ENCODE measurements around the gene ASZ1.

ASZ1 gene

GRCh38 chr7:117383046-117383445, 44.2 kb downstream of the ASZ1 start:
- no peaks in the 10 kb centered on the region for H3K36me3 ChIP-seq (ENCODE audit: control insufficient read depth, low read length)
- H3K4me1 ChIP-seq (ENCODE audit: control insufficient read depth, low read length) = no peaks in the 10 kb centered on the region
- H3K4me2 ChIP-seq (ENCODE audit: low read length) = no peak overlapping the region
- no peaks in the 10 kb centered on the region for H3K79me2 ChIP-seq (ENCODE audit: control insufficient read depth, low read length)
- TF ChIP-seq EZH2phosphoT487 (IDR thresholded peaks at IDR 0.05; ENCODE audit: borderline replicate concordance, low read length) = no peak
- TF ChIP-seq, protein P1, sequence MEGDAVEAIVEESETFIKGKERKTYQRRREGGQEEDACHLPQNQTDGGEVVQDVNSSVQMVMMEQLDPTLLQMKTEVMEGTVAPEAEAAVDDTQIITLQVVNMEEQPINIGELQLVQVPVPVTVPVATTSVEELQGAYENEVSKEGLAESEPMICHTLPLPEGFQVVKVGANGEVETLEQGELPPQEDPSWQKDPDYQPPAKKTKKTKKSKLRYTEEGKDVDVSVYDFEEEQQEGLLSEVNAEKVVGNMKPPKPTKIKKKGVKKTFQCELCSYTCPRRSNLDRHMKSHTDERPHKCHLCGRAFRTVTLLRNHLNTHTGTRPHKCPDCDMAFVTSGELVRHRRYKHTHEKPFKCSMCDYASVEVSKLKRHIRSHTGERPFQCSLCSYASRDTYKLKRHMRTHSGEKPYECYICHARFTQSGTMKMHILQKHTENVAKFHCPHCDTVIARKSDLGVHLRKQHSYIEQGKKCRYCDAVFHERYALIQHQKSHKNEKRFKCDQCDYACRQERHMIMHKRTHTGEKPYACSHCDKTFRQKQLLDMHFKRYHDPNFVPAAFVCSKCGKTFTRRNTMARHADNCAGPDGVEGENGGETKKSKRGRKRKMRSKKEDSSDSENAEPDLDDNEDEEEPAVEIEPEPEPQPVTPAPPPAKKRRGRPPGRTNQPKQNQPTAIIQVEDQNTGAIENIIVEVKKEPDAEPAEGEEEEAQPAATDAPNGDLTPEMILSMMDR (IDR thresholded peaks at IDR 0.05; ENCODE audit: low read depth, low read length, poor library complexity, severe bottlenecking) = no peak
- no peak overlapping the region for H3K27ac ChIP-seq (ENCODE audit: low read depth, low read length)
- H3K27me3 ChIP-seq (ENCODE audit: control insufficient read depth, low read length) = no peaks in the 10 kb centered on the region; the same call in 1 of the 2 replicates
- no peaks in the 10 kb centered on the region for H3K9me3 ChIP-seq (ENCODE audit: control insufficient read depth, insufficient read depth, low read length)
- H3K9me2 ChIP-seq (replicated peaks; ENCODE audit: control insufficient read depth, low read length) = no peaks in the 10 kb centered on the region
- no peak overlapping the region for H3K4me3 ChIP-seq (ENCODE audit: low read length)
- no peaks in the 10 kb centered on the region for H3F3A ChIP-seq (ENCODE audit: control insufficient read depth, insufficient read depth)
- H4K20me1 ChIP-seq (ENCODE audit: control insufficient read depth, insufficient read depth, low read depth, low read length) = no peaks in the 10 kb centered on the region

DNA sequence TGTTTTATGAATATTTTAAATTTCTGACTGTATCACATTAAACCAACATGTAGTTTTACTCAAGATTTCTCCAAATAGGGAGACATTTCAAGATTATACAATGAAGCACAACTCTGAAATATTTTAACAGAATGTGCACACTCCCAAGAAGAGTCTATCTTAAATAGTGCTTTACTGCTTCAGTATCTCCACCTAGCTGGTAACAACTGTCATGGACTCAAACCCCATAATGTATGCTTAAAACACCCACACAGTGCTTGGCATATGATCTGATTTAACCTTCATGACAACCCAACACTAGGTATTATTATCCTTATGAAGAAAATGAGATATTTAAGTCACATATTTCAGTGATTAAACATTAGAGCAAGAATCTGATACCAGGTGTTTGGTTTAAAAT, 45.9 kb downstream of the ASZ1 start:
- no peaks in the 10 kb centered on the region for H3K4me1 ChIP-seq (ENCODE audit: control insufficient read depth, low read length)
- no peak overlapping the region for H3K27ac ChIP-seq (ENCODE audit: low read depth, low read length)
- no peak overlapping the region for H3K4me3 ChIP-seq (ENCODE audit: low read length)
- no peaks in the 10 kb centered on the region for H3K9me3 ChIP-seq (ENCODE audit: control insufficient read depth, insufficient read depth, low read length)
- H3K36me3 ChIP-seq (ENCODE audit: control insufficient read depth, low read length) = no peaks in the 10 kb centered on the region
- no peaks in the 10 kb centered on the region; the same call in 1 of the 2 replicates for H3K27me3 ChIP-seq (ENCODE audit: control insufficient read depth, low read length)
- no peaks in the 10 kb centered on the region for H3F3A ChIP-seq (ENCODE audit: control insufficient read depth, insufficient read depth)
- no peaks in the 10 kb centered on the region for H4K20me1 ChIP-seq (ENCODE audit: control insufficient read depth, insufficient read depth, low read depth, low read length)
- no peak overlapping the region for H3K4me2 ChIP-seq (ENCODE audit: low read length)
- TF ChIP-seq, protein P1 (IDR thresholded peaks at IDR 0.05; ENCODE audit: low read depth, low read length, poor library complexity, severe bottlenecking) = no peak
- TF ChIP-seq EZH2phosphoT487 (IDR thresholded peaks at IDR 0.05; ENCODE audit: borderline replicate concordance, low read length) = no peak
- H3K79me2 ChIP-seq (ENCODE audit: control insufficient read depth, low read length) = no peaks in the 10 kb centered on the region
- no peaks in the 10 kb centered on the region for H3K9me2 ChIP-seq (replicated peaks; ENCODE audit: control insufficient read depth, low read length)

DNA sequence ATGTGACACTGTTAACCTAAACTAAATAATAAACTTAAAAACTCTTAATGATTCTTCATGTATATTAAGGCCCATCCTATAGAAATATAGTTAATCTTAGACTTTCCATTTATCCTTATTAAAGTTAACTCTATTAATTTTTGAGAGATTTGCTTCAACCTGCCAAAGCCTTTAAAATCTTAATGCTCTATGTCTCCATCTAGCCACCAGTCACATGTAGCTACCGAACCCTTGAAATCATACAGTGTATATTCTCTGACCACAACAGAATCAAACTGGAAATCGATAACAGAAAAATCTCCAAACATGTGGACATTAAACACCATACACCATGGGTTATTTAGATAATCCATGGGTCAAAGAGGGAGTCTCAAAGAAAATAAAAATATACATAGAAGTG, 51.9 kb downstream of the ASZ1 start:
- H3K27ac ChIP-seq (ENCODE audit: low read depth, low read length) = no peak overlapping the region
- no peaks in the 10 kb centered on the region for H3K27me3 ChIP-seq (ENCODE audit: control insufficient read depth, low read length)
- no peaks in the 10 kb centered on the region for H4K20me1 ChIP-seq (ENCODE audit: control insufficient read depth, insufficient read depth, low read depth, low read length)
- no peaks in the 10 kb centered on the region for H3K9me3 ChIP-seq (ENCODE audit: control insufficient read depth, insufficient read depth, low read length)
- H3K4me1 ChIP-seq (ENCODE audit: control insufficient read depth, low read length) = no peaks in the 10 kb centered on the region
- no peaks in the 10 kb centered on the region for H3F3A ChIP-seq (ENCODE audit: control insufficient read depth, insufficient read depth)
- no peak overlapping the region for H3K4me2 ChIP-seq (ENCODE audit: low read length)
- H3K4me3 ChIP-seq (ENCODE audit: low read length) = no peak overlapping the region
- no peak for TF ChIP-seq EZH2phosphoT487 (IDR thresholded peaks at IDR 0.05; ENCODE audit: borderline replicate concordance, low read length)
- TF ChIP-seq, protein P1 (IDR thresholded peaks at IDR 0.05; ENCODE audit: low read depth, low read length, poor library complexity, severe bottlenecking) = no peak
- no peaks in the 10 kb centered on the region for H3K79me2 ChIP-seq (ENCODE audit: control insufficient read depth, low read length)
- H3K9me2 ChIP-seq (replicated peaks; ENCODE audit: control insufficient read depth, low read length) = no peaks in the 10 kb centered on the region
- no peaks in the 10 kb centered on the region for H3K36me3 ChIP-seq (ENCODE audit: control insufficient read depth, low read length)
